Measurements from ENCODE around the gene EMC9. TPM values are rescaled to one million over a fixed set of nuclear protein-coding genes. Genes with fewer than 3 reads are reported as not detected.

Gene EMC9
- total RNA-seq, 4 donors from 2014 or later: 8.8 to 14.4 (median 12.2) TPM

DNA sequence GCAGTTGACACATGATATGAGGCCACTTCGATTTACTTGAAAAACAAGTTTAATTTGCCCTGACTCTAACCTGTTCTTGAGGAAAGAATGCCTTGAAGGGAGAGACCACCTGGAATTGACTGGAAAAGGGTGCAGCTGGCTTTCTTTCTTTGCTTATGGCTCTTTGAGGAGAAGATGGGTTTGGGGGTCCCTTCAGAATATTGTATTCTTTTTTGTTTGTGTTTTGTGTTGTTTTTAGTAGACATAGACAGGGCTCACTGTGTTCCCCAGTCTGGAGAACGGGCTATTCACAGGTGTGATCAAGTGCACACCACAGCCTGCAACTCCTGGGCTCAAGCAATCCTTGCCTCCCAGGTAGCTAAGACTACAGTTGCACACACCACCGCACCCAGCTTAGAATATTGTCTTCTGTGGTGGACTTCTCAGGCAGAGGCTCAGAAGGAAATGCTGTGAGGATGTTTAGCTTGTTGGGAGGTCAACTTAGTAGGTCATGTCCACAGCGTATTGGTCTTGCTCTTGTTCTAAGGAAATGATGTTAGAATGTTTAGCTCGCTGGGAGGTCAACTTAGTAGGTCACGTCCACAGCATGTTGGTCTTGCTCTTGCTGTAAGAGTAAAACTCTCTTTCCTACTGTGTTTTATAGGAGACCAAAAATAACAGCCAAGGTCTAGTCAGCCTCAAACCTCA, 25.1 kb downstream of the EMC9 start:
- Histone ChIP-seq H3K27me3 (no peaks in the 10 kb centered on the region), H3K27ac (replicated peaks in 1 of 4) (no peak overlapping the region), H3K4me3 (peak overlapping the region; percentile 63 to 96 (median 67)), H3K9me3 (no peaks in the 10 kb centered on the region), H3K36me3 (peaks cover 21 to 47% (median 44%) of the 10 kb centered on the region in 4 donors), H3K4me1 (peaks cover 20 to 23% (median 21%) of the 10 kb centered on the region in 4 donors)
- 91% methylated on average over 6 of the region's 6 CpGs for WGBS
- TF ChIP-seq EP300 (IDR thresholded peaks at IDR 0.05): no peak
- TF ChIP-seq POLR2AphosphoS5 (IDR thresholded peaks at IDR 0.05): no peak
- TF ChIP-seq POLR2A (IDR thresholded peaks at IDR 0.05; ENCODE audit: low read depth): no peak
- TF ChIP-seq, protein P1, sequence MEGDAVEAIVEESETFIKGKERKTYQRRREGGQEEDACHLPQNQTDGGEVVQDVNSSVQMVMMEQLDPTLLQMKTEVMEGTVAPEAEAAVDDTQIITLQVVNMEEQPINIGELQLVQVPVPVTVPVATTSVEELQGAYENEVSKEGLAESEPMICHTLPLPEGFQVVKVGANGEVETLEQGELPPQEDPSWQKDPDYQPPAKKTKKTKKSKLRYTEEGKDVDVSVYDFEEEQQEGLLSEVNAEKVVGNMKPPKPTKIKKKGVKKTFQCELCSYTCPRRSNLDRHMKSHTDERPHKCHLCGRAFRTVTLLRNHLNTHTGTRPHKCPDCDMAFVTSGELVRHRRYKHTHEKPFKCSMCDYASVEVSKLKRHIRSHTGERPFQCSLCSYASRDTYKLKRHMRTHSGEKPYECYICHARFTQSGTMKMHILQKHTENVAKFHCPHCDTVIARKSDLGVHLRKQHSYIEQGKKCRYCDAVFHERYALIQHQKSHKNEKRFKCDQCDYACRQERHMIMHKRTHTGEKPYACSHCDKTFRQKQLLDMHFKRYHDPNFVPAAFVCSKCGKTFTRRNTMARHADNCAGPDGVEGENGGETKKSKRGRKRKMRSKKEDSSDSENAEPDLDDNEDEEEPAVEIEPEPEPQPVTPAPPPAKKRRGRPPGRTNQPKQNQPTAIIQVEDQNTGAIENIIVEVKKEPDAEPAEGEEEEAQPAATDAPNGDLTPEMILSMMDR (IDR thresholded peaks at IDR 0.05): no peak
- DNase-seq (ENCODE audit: extremely low spot score): no peak
- intact Hi-C loops (cut with DNase I): no loop called here

DNA sequence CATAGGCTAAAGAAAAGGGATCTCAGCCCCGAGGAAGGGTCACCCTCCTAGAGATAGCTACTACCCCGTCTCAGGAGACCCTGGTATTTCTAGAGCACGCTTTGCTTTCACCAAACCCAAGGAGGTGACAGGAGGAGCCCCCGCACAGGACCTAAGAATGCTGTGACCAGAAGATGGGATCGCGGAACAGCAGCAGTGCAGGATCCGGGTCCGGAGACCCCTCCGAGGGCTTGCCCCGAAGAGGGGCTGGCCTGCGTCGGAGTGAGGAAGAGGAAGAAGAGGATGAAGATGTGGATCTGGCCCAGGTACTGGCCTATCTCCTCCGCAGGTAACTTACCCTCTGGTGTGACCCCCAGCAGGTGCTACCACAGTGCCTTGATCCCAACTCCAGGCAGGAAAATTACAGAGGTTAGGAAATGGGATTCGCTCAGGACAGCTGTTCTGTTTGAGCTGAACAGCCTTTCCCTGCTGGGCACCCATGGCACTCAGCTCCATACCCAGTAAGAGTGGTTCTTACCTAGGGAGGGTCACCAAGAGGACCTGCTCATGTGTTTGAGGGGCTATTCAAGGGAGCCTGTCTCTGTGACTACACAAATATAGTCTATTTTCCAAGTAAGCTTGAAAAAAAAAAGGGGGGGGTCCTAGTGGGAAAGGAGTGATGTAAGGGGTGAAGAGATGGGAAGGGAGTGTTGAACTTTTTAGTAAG, 25.8 kb downstream of the EMC9 start:
- H3K4me1 ChIP-seq: peaks cover 20 to 23% (median 22%) of the 10 kb centered on the region in 4 donors
- H3K4me3 ChIP-seq: peak overlapping the region; percentile 63 to 96 (median 67)
- peaks cover 21 to 40% (median 37%) of the 10 kb centered on the region in 4 donors for H3K36me3 ChIP-seq
- no peaks in the 10 kb centered on the region for H3K9me3 ChIP-seq
- DNase-seq (ENCODE audit: extremely low spot score): no peak
- TF ChIP-seq POLR2A (IDR thresholded peaks at IDR 0.05; ENCODE audit: low read depth): no peak
- TF ChIP-seq, protein P1 (IDR thresholded peaks at IDR 0.05): no peak
- no peak for TF ChIP-seq POLR2AphosphoS5 (IDR thresholded peaks at IDR 0.05)
- TF ChIP-seq EP300 (IDR thresholded peaks at IDR 0.05): no peak
- peak overlapping the region; percentile 93 to 98 (median 97) for H3K27ac ChIP-seq (replicated peaks in 1 of 4)
- intact Hi-C loops (cut with DNase I): no loop called here
- no peaks in the 10 kb centered on the region for H3K27me3 ChIP-seq
- 6% methylated on average over 14 of the region's 14 CpGs for WGBS

DNA sequence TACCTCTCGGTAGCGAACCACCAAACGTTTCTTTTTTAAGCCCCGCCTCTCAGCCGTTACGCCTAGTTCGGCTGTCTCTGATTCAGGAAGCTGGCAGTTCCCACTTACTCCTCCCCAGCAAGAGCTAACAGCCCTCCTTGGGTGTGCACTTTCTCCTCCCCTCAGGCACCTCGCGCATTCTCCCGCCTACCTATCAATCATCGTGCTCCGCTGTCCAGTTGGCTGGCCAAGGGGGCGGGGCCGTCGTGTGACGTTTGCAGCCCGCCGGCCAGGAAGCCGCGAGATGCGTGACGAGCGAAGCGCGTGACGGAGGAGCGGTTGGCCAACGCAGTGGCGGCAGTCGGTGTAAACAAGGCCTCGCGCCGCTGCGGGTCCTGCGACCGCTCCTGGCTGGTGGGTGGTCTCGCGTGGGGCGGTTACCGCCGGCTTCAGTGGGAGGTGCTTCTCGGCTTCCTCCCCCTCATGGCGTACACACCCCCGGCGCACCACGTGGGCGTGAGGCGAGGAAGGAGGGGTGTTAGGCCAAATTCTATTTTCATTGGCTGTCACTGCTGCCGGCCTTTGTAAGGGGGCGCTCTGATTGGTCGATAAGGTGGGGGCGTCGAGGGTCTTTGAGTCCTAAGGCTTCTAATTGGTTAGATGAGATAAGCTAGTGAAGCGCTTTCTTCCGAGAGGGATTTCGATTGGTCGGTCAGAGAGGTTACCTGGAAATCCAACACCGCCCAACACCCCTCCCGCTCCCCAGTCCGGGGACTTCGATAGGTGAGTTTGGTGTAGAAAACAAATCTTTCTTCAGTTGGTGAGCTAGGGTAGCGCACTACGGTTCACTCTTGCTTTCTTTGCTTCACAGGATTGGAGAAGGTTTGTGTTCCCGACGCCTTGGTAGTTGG, 26.6 kb downstream of the EMC9 start, which contains the start of the genes DCAF11 and NRL:
Gene DCAF11, plus strand, starts transcription at position 246 of the 890 bp plus-strand sequence. CDS start 818 bp downstream, outside the sequence.
Gene NRL, minus strand, starts transcription at position 418 of the 890 bp plus-strand sequence. CDS start 32,101 bp downstream, outside the sequence.
- Histone ChIP-seq H3K4me3 (peak within 1 kb of the TSS; percentile 63 to 96 (median 67)), H3K27ac (replicated peaks in 1 of 4) (peak within 1 kb of the TSS; percentile 93 to 98 (median 97)), H3K4me1 (peaks cover 20 to 23% (median 22%) of the 10 kb centered on the region in 4 donors), H3K36me3 (peaks cover 19 to 32% (median 29%) of the 10 kb centered on the region in 4 donors), H3K27me3 (no peaks in the 10 kb centered on the region), H3K9me3 (no peaks in the 10 kb centered on the region)
- under 1% methylated on average over 45 of the region's 65 CpGs for WGBS
- intact Hi-C loops (cut with DNase I): loop anchor here (1.0 kb wide), 1 partner anchor 22 kb away; the partner anchor contains the start of gene PSME1
- DNase-seq (ENCODE audit: extremely low spot score): peak; percentile 100
- peak; percentile 78 to 91 for TF ChIP-seq POLR2AphosphoS5 (IDR thresholded peaks at IDR 0.05)
- TF ChIP-seq EP300 (IDR thresholded peaks at IDR 0.05): peak; percentile 75
- TF ChIP-seq, protein P1 (IDR thresholded peaks at IDR 0.05): peak in 1 of 3 experiments; percentile 9
- peak; percentile 29 for TF ChIP-seq POLR2A (IDR thresholded peaks at IDR 0.05; ENCODE audit: low read depth)

DNA sequence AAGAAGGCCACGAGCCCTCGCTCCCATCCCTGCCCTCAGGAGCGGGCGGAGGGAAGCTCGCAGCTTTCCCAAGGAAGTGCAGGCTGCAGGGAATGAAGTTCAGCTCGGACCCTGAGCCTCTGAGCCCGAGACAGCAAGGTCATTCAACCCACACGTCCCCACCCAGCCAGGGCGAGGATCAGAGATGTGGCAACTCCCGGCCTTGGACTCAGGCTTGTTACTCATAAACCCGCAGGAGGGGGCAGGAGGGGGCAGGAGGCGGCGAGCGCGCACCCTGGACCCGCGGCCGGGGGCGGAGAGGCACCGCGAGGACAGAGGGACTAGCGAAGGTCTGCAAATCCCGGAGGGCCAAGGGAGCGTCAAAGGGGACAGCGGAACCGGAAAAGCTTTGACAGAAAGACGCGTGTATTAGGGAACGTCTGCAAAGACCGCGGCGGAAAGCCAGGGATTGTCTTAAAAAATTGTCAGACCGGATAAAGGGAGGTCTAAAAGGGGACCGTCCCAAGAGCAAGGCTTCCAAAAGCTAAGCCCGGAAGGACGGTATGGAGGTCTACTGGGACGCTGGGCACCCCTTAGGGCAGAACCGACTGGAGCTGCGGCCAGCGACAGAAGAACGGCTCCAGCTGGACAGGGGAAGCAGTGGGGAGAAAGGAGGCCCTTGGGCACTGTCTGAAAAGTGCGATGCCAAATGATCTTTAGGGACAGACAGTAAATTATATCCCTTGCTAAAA, 27.4 kb downstream of the EMC9 start:
- H3K4me1 ChIP-seq: peaks cover 22 to 25% (median 25%) of the 10 kb centered on the region in 4 donors
- TF ChIP-seq POLR2A (IDR thresholded peaks at IDR 0.05; ENCODE audit: low read depth) (no peak), POLR2AphosphoS5 (IDR thresholded peaks at IDR 0.05) (peak in 1 of 2 donors; percentile 79)
- WGBS: under 1% methylated on average over 24 of the region's 42 CpGs
- H3K4me3 ChIP-seq: peak overlapping the region; percentile 63 to 96 (median 67)
- H3K27me3 ChIP-seq: no peaks in the 10 kb centered on the region
- peak overlapping the region; percentile 93 to 98 (median 97) for H3K27ac ChIP-seq (replicated peaks in 1 of 4)
- peaks cover 12 to 24% (median 21%) of the 10 kb centered on the region in 4 donors for H3K36me3 ChIP-seq
- DNase-seq (ENCODE audit: extremely low spot score): peak; percentile 98
- intact Hi-C loops (cut with DNase I): loop anchor here (1.0 kb wide), 1 partner anchor 22 kb away; the partner anchor contains the start of gene PSME1
- no peaks in the 10 kb centered on the region for H3K9me3 ChIP-seq
